GM19351 (cell line): ENCODE results near the gene SLC6A9.

ENCODE experiments used
- ATAC-seq: cut with Tn5 transposase; IDR thresholded peaks from one replicate; pipeline ENCODE4 v1.9.1; 2021; ENCODE audit warnings: mild to moderate bottlenecking, moderate library complexity; ENCODE audit not compliant: unreplicated experiment

SLC6A9 gene

GRCh38 chr1:44008259-44008658 lies 23.0 kb downstream of the SLC6A9 start:
- no peak for ATAC-seq

GRCh38 chr1:44002606-44003157 lies 28.6 kb downstream of the SLC6A9 start:
- ATAC-seq, result no peak

DNA sequence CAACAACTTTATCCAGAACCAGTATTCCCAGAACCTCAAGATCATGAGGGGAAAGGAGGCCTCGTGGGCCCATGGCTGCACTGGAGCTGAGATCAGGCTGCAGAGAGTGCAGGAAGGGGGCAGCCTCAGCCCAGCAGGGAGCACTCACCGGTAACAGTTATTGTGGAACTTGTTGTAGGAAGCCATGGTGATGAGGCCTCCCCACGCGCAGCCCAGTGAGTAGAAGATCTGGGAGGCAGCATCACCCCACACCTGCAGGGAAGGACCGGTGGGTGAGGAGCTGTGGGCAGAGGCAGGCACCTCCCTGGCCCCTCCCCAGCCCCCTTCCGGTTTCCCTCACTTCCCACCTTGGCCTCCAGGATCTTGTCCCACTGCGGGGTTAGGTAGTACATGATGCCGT lies 29.1 kb downstream of the SLC6A9 start:
- ATAC-seq, result no peak

DNA sequence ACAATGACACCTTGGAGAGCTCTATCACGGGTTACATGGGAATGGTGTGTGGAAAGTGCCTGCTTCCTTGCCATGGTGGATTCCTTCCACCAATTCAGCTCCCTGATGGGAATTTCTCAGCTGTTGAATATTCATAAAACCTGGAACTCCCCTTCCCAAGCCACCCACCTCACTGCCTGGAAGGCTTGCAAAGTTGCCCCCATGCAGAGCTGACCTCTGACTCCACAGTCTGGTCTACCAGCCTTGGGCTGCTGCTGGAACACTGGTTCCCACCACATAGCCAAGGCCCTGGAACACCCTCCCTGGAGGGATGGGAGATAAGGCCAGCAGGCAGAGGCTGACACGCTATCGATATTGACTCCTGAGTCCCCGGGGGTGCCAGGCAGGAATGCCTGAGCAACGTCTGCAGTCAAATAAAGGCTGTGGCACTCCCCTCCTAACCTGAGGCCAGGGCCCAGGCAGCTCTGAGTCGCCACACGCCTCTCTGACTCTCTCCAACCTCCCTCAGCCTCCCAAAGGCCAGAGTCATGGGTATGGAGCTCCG lies 31.1 kb downstream of the SLC6A9 start:
- no peak for ATAC-seq

DNA sequence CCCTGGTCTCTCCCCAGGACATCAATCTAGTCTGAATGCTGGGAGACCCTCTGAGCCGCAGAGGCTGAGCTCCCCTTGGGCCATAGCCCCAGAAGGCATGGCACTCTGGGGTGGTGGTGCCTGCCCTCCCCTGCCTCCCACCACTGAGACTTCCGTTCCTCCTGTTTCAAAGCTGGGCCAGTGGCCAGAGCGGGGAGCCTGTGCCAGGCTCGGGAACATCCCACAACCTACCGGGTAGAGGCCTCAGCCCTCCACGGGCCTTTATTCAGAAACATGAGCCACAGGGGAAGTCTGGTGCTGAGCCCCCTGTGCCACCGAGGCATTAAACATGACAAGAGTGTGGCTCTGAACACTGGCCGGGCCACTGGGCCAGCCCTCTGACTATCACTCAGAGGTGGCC lies 31.8 kb downstream of the SLC6A9 start:
- no peak for ATAC-seq

- no peak for ATAC-seq
Observed at GRCh38 chr1:43998000-43998378, 33.3 kb downstream of the SLC6A9 start.

DNA sequence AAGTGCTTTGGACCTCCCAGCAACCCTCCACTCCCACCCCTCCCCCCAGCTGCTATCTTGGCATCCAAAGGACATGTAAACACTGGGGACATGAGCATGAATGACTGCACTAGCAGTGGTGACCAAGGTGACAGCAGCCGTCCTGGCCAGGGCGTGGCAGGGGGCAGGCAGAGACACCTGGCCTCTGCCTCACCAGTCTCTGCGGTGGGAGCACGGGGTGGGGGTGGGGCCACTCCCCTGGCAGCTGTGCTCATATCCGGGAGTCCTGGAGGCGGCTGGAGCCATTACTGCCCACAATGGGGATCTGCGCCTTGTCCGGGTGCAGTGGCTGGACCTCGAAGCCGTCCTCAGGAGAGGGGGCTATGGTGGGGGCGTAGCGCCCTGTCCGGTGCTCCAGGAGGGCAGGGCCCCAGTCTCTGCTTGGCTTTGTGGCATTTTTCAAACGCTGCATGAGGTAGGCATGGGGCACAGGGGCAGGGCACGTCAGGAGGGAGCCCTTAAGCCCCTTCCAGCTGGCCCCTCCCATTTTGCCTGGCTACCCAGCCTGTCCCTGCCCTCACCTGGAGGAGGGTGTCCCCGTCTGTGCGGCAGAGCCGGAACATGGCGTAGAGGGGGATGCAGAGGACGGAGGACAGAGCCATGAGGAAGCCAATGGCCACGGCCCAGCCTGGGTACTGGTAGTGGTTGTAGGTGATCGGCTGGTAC lies 33.8 kb downstream of the SLC6A9 start:
- ATAC-seq, result no peak

DNA sequence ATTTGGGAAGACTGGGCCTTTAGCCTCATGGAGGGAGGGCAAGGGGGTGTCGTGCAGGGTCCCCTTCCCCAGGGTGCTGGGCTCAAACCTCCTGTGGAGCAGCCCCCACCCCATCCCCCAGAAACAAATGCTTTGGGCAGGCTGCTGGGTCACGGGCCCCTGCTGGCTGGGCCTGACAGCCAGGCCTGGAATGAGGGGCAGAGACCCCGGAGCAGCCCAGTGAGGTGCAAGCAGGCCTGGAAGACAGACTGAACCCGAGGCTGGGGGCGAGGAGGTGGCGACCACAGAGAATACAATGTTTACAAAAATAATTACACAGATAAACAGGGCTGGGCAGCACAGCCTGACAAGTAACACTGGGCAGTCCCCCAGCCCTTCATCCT lies 34.5 kb downstream of the SLC6A9 start:
- no peak for ATAC-seq

DNA sequence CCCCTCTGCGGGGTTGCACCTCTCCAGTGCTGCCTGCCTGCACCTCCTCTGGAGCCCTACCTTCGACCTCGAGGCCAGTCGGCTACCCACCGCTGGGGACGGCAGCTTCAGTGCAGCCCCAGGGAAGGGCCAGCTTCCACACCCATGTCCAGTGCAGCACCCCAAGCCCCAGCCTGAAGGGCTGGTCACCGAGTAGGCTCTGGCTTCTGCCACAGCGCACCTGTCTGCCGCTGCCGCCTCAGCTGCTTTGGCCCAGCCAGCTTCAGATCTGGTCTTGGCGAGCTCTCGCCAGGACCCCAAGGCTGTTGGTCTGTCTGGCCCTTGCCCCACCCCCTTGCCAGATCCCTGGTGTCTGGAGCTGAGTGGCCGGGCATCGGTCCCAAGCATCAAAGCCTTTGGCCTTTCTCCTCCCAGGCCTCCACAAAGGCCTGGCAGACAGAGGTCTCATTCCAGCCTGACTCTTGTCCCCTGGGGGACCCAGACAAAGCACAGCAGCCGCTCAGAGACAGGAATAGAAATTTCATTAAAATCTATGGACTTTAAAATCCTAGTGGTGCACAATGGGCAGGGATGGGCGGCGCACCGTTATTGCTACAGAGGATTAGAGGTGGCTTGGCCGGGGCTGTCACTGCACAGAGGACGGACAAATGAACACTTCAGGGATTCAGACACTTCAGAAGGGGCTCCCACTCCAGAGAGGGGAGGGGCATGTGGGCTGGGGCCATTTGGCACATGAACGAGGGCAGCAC lies 35.1 kb downstream of the SLC6A9 start:
- ATAC-seq, result no peak

- no peak for ATAC-seq
Observed at GRCh38 chr1:43994794-43995790, 36.2 kb downstream of the SLC6A9 start.

GRCh38 chr1:43994071-43994470 lies 37.2 kb downstream of the SLC6A9 start:
- ATAC-seq, result no peak

- no peak for ATAC-seq
Observed at GRCh38 chr1:43993206-43993914, 37.9 kb downstream of the SLC6A9 start.

DNA sequence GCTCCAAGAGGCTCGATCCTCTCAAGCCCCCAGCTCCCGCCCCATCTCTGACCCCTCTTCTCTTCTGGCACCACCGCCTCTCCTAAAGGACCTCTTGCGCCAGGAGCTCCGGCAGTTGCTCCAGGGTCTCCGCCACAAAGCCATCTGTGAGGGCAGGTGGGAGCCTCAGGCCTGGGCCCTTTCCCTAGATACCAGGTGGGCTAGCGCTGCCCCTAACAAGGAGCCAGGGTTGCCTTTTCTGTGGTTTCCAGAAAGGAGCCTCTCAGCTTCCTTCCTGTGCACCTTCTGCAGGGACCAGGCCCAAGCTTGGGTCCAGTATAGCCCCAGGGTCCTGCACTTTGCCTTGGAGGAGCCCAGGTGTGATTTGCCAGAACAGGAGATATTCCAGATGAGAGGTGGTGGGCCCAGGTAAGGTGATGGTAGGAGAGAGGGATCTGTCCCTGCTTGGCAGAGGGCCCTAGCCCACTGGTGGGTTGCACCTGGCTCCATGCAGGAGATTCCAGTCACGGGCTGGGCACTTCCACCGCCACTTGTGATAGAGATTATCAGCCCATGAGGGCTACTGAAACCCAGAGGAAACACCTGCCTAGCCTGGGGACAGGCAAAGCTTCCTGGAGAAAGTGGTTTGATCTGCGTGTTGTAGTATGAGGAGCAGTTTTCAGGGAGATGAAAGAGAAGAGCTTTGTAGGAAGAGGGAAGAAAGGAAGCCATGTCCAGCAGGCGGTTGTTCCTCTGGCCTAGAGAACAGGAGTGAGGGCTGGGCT lies 38.8 kb downstream of the SLC6A9 start:
- ATAC-seq, result no peak

- ATAC-seq, result peak; percentile 75
Observed at GRCh38 chr1:43991476-43992231, 39.6 kb downstream of the SLC6A9 start, which contains the start of gene CCDC24. TSS of gene CCDC24 (plus strand) at chr1:43991599. CDS start at chr1:43991879, 280 bp downstream.

DNA sequence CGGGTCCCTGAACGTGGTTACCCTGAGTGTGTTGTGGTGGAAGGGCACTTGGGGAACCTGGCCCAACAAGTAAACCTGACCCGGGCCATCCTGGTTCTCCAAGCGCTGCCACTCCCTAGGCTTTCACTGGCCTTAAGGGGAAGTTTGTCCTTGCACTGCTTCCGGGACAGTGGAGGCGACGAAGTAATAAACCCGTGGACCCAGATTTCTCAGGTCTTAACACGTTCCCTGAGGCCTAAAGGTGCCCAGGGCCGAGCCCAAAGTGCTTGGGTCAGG lies 40.1 kb downstream of the SLC6A9 start:
- ATAC-seq, result no peak

- no peak for ATAC-seq
Observed at GRCh38 chr1:43990271-43991199, 40.7 kb downstream of the SLC6A9 start.

- ATAC-seq, result no peak
Observed at GRCh38 chr1:43987159-43987902, 43.9 kb downstream of the SLC6A9 start.
